Limb (tissue), 2 donors: ENCODE measurements around the gene PGD.
"Not testable (repeated sequence)": the region's sequence is repeated elsewhere in the genome, so short reads cannot be mapped to it uniquely, and the experiment has no call there.

Source experiments
- DNase-seq, 2 donors: peaks; one replicate each; pipeline ENCODE4 v3.0.0-alpha.2; 2016; ENCODE audit errors: extremely low spot score in 2 of 2

Gene PGD

DNA sequence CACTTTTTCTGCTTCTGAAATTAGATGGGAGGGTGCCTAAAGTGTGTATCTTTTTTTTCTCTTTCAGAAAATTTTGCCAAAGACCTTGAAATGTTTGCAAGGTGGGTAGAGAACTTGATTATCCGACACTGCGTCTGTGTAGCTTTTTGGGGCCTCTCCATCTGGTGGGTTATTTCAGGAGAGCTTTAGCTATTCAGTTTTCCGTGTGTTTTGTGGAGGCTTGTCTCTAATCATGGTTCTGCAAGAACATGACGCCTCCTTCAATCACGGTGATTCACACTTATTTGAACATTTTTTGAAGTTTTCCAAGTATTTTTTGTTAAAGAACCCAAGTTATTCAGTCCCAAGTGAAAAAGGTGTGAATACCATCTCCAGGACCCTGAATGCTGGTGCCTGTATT, 35.7 kb downstream of the PGD start:
- no peak for DNase-seq

DNA sequence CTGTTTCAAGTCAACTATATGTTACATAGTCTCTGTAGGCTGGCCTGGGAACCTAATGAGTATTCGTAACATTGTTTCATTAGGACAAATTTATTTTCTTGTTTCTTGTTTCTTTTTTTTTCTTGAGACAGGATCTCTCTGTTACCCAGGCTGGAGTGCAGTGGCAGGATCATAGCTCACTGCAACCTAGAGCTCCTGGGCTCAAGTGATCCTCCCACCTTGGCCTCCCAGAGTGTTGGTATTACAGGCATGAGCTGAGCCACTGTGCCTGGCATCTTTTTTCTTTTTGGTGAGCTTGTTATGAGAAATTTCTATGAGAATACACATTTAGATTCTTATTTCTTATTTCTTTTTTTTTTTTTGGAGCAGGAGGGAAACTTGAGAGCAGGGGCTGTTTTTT, 38.2 kb downstream of the PGD start:
- no peak for DNase-seq

DNA sequence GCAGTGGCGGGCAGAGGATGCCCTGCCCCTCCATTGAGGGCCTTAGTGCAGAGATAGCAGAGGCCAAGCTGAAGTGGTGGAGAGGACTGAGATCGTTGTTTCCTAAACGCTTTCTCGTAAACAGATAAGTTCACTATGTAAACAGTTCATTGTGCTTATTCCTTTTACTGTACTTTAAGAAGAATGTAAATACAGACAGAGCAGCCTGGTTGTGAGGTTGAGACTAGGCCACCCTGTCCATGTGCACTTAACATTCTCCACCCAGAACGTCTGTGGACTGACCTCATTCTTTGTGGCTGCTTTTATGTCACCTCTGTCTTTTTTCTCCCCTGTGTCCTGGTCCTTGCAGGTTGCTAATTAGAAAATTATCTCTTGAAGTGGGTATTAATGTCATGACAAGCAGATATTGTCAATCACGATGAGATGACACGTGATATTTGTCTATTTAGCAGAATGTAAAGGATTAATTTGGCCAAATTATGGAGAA, 39.9 kb downstream of the PGD start:
- DNase-seq: no peak

DNA sequence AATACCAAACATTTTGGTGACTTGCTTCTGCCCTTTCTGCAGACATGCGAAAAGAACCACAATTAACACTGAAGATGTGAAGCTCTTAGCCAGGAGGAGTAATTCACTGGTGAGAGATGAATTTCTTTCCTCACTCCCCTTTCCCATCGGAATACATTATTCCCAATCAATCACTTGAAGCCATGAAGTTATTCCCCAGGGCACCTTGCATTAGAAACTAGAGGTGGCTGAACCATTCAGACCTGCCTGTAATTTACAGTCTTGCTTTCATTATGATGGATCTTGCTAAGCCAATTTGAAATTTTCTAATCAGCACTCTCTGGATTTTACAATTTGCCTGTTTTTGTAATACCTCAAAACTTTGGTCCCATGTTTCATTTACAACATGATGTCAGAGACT, 41.4 kb downstream of the PGD start:
- DNase-seq: no peak

DNA sequence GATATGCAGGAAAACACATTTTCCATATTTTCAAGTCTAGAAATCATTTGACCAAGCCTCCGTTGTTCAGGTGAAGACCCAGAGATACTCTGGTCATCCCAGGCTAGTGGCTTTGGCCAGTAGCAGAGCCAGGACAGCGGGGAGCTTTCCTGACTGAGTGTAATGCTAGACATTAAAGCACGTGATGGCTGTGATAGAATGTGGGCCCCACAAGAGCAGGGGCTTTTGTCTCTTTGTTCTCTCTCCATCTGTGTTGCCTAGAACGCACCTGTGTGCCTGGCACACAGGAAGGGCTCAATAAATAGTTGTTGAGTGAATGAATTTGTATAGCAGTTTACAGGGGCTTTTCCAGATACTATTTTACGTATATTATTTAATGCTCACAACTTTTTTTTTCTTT, 41.9 kb downstream of the PGD start:
- DNase-seq: no peak

DNA sequence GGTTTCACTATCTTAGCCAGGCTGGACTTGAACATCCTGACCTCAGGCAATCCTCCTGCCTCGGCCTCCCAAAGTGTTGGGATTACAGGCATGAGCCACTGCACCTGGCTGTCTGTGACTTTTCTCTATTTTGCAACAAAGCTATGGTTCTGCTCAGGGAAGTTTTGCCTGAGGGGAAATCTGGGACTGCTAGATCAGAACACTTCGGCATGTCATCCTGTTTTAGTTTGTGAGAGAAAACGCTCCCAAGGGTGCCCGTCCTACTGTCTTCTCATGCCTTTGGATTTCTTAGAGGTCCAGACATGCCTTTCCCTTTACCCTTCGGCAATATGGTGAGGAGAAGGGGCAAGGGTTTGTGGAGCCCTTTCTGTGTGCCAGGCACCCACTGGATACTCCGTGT, 45.4 kb downstream of the PGD start:
- DNase-seq: no peak

DNA sequence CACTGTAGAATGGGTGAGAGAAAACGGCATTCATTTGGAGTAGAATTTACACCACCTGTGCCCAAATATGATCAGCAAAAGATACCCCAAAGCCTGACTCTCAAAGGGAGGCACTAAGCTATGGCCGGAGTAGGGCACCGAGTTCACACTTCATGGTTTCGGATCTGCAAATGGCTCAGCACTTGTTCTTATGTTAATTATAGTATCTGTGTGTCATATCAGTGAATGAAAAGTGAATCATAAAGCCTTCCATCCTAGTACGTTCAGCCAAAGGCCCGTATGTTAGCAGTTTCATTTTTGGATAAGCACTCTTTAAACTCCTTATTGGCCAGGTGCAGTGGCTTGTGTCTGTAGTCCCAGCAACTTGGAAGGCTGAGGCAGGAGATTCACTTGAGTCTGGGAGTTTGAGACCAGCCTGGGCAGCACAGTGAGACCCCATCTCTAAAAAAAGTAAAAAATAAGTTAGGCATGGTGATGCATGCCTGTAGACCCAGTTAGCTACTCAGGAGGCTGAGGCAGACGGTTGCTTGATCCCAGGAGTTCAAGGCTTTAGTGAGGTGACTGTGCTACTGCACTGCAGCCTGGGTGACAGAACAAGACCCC, 46.0 kb downstream of the PGD start:
- no peak for DNase-seq

DNA sequence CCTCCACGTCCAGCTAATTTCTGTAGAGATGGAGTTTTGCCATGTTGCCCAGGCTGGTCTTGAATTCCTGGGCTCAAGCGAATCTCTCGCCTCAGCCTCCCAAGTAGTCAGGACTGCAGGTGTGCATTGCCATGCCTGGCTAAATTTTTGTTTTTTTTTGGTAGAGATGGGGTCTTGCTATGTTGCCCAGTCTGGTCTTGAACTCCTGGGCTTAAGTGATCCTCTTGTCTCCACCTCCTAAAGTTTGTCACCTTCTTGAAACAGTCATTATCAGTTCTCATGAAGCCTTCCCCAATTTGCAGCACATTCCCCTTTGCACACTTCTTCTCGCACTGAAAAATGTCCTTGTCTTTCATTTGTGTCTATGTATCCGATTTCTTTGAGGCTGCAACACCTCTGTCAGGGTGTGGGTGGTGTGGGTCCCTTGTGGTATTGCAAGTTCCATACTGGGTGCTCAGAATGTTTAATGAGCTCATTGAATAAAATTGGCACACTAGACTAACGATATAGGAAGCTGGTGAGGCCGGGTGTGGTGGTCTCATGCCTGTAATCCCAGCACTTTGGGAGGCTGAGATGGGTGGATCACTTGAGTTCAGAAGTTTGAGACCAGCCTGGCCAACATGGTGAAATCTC, 48.0 kb downstream of the PGD start:
- DNase-seq: no peak

DNA sequence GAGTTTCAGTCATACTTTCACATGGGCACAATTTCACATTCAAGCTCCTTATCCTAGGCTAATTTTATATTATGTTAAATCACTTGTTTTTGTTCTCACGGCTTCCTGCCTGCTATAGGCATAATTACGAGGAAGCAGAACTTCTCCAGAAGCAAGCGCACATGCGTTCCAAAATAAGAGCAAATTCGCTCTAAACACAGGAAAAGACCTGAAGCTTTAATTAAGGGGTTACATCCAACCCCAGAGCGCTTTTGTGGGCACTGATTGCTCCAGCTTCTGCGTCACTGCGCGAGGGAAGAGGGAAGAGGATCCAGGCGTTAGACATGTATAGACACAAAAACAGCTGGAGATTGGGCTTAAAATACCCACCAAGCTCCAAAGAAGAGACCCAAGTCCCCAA, 50.9 kb downstream of the PGD start, which contains the start of gene CORT:
Gene CORT, plus strand, starts transcription at position 281 of the 400 bp plus-strand sequence. CDS start 193 bp downstream, outside the sequence.
- no peak for DNase-seq

DNA sequence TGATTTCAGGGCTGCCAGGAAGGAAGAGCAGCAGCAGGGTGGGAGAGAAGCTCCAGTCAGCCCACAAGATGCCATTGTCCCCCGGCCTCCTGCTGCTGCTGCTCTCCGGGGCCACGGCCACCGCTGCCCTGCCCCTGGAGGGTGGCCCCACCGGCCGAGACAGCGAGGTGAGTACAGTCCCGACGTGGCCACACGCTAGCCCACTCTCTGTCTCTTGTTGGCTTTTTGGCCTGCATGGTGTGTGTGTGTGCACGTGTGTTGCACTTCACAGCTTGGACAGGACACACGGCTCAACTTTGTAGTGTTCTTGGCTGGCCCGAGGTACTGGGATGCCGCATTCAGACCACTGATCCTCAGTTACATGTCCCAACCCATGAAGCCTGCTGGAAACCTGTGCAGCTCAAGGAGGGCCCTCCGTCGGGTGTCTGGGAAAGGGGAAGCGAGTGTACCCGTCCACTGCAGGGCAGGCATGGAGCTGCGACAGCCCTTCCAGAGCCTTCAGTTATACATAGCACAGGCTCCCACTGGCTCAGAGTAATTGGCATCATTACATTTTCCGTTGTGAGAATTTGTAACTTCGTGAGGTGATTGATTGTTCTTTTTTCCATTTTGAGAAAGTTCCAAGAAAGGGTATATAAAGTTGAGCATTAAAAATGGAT, 51.4 kb downstream of the PGD start:
- DNase-seq: peak in 1 of 2 donors; percentile 46

DNA sequence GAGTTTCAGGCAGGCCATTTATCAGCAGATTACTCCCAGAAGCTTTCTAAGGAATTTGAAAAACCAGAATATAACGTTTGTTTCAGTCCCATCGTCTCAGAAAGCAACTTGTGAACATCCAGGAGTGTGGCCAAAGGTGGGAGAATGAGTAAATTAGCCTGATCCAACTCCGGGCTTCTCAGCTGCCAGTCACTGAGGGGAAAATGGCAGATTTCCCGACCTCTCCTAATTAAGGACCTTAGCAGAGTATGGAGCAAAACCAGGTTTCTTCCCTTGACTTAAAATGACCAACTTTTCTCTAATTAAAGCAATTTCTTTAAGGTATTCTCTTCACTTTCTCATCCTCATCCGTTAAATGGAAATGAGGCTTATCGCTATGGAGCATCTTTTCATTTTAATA, 52.0 kb downstream of the PGD start:
- peak in 1 of 2 donors; percentile 18 for DNase-seq

DNA sequence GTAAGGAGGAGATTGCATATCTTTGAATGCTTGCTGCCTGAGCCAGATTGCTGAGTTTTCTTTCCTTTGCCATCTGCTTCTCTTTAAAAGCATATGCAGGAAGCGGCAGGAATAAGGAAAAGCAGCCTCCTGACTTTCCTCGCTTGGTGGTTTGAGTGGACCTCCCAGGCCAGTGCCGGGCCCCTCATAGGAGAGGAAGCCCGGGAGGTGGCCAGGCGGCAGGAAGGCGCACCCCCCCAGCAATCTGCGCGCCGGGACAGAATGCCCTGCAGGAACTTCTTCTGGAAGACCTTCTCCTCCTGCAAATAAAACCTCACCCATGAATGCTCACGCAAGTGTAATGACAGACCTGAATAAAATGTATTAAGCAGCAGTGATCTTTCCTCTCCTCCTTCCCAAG, 52.4 kb downstream of the PGD start:
- peak; percentile 51 to 56 for DNase-seq

DNA sequence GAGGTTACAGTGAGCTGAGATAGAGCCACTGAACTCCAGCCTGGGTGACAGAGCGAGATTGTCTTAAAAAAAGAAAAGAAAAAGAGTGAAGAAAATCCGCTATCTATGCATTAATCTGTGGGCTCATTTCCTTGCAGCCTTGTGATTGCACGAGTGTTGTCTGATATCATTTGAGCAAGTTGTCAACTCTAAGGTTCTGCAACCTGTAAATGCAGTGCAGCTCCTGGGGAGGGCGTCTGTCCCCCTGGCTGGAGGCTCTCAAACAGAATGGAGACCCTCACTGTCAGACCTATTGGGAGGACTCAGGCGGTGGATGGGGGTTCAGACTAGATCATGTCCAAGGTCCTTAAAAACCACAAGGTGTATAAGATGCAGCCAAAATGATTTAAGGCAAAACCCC, 57.2 kb downstream of the PGD start:
- no peak for DNase-seq

DNA sequence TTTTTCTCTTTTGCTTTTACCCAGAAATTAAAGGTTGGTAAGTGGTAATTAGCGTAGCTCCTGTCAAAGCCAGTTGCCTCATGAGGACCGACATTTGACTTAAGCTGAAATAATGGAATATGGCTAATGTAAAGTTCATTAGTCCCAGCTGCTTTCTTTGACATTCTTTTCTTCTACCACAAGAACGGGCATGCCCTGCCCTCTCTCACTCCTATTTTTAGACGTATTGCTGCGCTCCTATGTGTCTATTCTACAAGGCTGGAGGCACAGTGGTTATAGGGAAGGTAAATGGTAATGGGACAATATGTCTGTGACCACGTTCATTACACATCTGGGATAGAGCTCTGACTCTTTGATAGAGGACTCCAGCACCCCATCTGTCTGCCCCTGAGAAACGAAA, 57.8 kb downstream of the PGD start:
- no peak for DNase-seq

DNA sequence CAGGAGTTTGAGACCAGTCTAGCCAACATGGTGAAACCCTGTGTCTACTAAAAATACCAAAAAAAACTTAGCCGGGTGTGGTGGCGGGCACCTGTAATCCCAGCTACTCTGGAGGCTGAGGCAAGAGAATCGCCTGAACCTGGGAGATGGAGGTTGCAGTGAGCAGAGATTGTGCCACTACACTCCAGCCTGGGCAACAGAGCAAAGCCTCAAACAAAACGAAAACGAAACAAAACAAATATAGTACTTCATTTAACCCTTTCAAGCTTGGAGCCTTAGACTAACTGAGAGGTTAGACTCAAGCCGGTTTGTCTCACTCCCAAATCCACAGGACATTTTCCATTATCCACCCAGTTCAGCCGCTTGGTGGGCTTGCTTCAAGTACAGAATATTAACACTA, 58.6 kb downstream of the PGD start:
- not testable (repeated sequence) for DNase-seq

DNA sequence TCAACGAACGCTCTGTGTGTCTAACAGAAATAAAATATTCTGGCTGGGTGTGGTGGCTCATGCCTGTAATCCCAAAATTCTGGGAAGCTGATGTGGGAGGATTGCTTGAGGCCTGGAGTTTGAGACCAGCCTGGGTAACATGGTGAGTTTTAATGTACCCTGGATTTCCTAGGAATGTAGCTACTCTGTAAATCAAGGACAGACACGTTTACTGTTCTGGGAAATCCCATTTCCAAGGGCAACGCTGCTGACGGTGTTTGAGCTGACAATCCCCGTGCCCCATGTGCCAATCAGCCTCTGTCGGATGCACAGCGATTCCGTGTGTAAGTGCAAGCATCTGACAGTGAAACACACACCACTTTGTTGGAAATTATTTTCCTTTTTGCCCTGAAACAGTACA, 59.0 kb downstream of the PGD start:
- DNase-seq: no peak

DNA sequence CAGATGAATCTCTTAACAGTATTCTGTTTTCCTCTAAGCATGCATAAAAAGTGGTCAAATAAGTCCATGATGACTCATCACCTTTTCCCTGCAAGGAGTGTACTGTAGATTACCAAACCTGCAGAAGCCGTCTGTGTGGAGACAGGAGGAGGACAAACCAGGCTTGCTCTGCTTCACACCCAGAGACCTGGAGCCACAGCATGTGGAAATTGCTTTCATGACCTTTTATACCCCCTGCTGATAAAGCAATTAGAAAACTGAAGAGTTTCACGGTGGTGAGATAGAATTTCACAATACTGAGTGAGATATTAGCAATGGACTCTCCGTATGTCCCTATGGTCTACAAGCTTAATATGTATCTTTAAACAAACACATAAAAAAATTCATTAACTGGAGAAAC, 60.3 kb downstream of the PGD start:
- DNase-seq: no peak

DNA sequence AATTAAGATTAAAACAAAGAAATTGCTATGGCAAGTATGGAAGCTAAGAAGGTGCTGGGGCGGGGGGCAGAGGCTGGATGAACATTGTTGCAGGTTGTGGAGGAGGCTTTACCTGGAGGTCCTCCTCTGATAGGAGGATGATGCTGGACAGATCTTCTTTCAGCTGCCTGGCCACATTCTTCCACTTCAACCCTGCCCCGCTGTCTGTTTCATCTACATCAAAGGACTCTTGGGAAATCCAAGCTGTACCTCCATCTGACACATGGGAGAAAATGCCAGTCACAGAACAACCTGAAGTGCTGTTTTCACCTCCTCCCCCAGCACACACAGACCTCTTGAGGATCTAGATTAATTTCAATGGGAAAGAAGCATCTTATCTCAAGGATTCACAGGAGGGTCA, 68.2 kb downstream of the PGD start:
- no peak for DNase-seq

DNA sequence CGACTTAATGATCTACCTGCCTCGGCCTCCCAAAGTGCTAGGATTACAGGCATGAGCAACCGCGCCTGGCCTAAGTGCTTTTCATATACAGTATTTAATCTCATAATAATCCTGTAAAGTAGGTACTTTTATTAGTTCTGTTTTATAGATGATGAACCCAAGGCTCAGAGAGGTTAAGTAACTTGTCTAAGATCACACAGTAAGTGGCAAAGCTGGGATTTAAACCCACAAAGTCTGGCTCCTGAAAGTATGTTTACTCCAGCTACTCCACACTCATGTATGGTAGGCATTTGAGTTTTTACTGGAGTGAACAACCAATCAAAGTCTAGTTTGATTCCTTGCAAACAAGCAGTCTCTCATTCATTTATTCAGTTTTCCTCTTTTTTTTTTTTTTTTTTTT, 71.2 kb downstream of the PGD start:
- DNase-seq: no peak
